ENCODE measurements around the gene GNAS.
"Not testable (repeated sequence)": the region's sequence is repeated elsewhere in the genome, so short reads cannot be mapped to it uniquely, and the experiment has no call there.

GNAS gene

DNA sequence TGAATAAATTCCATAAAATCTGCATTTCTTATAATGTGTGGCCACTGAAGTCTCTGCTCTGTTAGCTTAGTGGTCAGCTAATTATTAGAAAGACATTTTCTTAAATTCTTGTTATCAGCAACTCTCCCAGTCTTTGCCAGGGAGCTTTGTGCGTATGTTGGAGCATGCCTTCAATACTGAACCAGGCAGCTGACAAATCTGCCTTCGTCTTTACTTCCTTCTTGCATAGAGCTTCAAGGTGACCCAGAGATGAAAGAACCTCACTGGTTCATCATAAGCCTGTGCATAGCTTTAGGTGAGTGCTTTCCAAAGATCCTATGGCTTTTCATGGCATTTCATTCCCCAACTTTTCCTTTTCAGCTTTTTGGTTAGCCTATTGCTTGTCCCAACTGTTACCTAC, 85.6 kb downstream of the GNAS start:
- no peak for DNase-seq

DNA sequence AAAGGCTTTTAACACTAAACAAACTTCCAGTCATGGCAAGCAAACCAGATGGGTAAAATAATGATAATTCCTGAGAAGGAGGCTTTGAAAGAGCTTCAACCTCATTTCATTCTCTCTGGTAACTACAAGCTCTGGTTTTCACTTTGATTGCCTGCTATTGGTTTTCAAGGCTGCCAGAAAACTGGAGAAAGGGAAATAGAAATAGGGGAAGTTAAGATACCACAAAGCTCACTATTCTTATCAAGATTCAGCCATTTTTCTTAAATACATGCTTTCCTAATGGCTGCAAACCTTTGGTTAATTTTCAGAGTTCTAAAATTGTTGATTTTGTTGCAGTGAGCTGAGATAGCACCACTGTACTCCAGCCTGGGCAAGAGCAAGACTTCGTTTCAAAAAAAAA, 86.0 kb downstream of the GNAS start:
- no peak for DNase-seq

DNA sequence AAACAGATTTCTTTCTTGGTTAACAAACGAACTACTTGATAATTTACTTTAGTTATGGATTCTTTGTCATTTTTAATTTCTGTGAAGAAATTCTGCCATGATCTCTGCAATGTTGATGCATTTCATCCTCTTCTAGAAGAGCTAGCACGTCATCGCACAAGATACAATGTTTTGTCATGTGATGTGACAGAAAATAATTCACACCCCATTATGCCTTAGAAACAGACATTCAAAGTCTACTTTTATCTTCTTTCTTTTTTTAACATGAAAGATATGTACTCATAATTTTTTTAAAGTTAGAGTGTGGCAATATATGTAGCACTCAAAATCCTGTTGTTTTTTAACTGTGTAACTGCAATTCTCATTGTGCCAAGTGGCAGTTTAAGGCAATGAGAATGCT, 89.0 kb downstream of the GNAS start:
- no peak for DNase-seq

DNA sequence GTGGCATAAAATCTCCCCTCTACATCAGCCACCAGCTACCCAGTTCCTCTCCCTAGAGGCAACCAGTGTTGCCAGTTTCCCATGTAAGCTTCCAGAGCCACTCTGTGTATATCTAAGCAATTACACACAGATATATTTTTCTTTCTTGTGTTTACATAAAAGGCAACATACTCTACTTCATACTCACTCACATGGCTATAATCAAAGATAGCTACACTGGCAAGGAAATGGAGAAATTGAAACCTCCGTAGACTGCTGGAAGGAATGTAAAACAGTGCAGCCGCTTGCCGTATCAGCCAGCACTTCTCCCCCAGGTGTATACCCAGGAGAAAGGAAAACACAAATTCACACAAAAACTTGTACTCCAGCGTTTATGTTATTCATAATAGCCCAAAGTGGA, 90.0 kb downstream of the GNAS start:
- DNase-seq = no peak

DNA sequence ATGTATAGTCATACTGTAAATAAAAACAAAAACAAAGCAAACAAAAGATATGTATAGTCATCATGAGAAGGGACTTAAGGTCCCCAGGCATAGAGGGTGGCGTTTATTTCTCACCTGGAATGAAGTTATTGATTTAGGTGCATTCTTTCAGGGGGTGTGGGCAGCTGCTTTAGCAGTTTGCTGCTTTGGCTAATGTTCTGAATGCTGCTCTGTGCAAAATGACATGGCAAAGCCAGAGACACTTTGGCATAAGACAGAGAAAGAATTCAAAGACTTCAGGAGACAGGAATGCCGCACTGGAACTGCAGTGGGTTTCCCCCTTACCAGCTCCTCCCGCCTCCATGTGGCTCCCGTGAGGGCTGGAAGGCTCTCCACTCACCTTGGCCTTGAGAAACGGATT, 92.1 kb downstream of the GNAS start:
- DNase-seq = no peak

DNA sequence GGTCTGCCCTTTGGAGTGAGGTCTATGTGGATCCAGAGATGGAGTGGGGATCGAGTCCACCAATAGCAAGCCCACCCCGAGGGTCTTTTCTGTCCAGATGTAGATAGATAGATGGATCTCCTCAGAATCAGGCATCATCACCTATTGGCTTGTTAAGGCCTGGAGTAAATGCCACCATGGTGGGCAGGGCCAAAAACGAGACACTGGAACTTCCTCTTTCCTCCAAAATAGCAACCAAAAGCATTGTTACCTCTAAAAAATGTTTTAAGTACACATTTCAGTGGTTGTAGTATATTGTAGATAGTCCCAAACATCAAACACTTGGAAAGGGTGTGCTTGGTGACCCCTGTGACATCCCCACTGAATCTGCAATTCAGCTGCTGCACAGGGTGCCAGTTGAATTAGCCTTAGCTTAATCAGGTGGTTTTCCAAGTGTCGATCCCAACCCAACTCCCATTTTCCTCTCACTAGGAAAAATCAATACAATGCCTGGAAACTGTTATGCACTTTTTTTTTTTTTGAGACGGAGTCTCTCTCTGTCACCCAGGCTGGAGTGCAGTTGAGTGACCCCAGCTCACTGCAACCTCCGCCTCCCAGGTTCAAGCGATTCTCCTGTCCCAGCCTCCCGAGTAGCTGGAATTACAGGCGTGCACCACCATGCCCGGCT, 93.6 kb downstream of the GNAS start:
- DNase-seq = no peak

DNA sequence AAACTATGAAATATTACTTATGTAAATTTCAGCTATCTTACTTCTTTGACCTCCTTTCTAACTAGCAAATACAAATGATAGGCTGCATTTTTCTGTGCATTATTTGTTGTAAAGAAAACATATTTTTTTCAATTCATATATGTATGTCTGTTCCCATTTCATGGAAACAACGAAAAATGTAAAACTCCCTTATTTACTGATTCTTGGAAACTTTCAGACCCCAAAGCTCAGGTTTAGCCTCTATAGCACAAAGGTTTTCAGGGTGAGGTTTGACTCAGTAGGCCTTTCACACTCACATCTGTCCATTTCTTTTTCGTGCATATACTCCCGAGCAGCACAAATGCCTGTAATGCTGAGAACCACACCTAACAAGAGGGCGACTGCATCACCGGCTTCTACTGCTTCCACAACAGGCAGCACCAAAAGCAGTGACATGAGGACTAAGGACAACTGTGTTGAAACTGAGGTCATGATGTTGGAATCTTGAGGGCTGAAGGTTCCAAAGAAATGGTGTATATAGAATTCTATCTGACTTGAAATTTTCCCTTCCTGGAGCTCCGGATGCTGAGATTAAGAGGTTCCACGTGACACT, 95.4 kb downstream of the GNAS start:
- DNase-seq = not testable (repeated sequence)

DNA sequence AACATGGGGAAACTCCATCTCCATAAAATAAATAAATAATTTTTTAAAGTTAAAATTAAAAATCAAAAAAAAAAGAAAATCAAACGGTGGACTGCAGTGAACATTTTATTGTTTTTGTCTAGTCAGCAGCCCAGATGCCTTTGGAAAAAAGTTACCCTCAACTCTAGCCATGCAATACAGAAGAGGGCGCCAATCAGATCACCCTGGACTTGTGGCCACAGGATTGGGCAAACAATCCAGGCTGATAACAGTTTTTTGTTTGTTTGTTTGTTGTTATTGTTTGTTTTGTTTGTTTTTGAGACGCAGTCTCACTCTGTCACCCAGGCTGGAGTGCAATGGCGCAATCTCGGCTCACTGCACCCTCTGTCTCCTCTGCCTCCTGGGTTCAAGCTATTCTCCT, 98.1 kb downstream of the GNAS start:
- no peak for DNase-seq

DNA sequence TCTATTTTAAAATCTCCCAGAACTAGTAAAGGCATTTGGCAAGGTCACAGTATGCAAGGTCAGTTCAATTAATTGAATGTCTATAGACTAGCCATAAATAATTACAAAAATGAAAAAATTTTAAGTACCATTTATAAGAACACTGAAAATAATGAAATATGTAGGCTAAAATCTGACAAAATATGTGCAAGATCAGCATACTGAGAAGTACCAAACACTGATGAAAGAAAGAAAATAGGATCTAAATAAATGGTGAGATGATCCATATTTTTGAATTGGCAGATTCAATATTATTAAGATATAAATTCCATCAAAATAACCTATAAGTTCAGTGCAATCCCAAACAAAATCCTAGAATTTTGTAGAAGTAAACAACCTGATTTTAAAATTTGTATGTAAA, 100.5 kb downstream of the GNAS start:
- DNase-seq = no peak

DNA sequence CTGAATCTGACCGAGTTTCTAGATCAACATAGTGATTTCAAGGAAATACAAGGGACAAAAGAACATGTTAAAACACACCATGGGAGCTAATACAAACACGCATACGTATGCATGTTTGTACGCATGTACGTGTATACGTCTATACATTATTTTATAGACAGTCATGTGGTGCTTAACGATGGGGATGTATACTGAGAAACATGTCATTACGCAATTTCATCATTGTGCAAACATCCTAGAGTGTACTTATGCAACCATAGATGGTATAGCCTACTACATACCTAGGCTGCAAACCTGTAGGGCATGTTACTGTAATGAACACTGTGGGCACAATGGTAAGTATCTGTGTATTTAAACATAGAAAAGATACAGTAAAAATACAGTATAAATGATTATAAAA, 103.6 kb downstream of the GNAS start:
- DNase-seq = no peak

DNA sequence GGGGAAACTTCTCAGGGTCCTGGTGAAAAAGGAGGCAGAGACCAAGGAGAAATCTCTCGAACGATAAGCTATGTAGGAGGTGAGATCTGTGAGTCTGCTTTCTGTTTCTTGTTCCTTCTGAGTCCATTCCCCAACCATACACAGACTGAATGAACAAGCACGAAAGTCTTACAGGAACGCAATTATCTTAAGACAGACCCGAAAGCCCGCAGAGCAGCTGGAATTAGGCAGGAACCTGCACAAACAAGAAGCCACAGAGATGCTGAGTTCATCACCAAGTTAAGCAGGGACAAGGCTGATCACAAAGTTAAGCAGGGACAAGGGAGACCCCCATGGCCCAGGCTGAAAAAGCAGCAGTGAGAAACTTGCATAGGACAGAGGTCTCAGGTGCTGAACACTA, 107.1 kb downstream of the GNAS start:
- no peak for DNase-seq

Data from C1 segment of cervical spinal cord (tissue), 14 donors.